ENCODE measurements around the gene MDFIC. TPM values are rescaled to one million over a fixed set of nuclear protein-coding genes. Genes with fewer than 3 reads are reported as not detected.

MDFIC gene
- total RNA-seq, 1 donor from 2014 or later: 7.1 TPM

DNA sequence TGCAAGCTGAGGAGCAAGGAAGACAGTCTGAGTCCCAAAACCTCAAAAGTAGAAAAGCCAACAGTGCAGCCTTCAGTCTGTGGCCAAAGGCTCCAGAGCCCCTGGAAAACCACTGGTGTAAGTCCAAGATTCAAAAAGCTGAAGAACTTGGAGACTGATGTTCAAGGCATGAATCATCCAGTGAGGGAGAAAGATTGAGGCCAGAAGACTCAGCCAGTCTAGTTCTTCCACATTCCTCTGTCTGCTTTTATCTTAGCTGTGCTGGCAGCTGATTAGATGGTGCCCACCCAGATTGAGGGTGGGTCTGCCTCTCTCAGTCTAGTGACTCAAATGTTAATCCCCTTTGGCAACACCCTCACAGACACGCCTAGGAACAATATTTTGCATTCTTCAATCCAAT, 20.1 kb upstream of the MDFIC start:
- Mint-ChIP-seq H3K36me3 (no peaks in the 10 kb centered on the region), H3K27ac (peak overlapping the region; percentile 57), H3K4me3 (no peak overlapping the region), H3K9me3 (no peaks in the 10 kb centered on the region), H3K27me3 (ENCODE audit: insufficient read depth, low read depth) (peaks cover 2% of the 10 kb centered on the region), H3K4me1 (no peaks in the 10 kb centered on the region)
- no peak overlapping the region for H3K4me2 ChIP-seq
- H2AFZ ChIP-seq (replicated peaks): no peak overlapping the region
- no peaks in the 10 kb centered on the region for H3F3A ChIP-seq (ENCODE audit: low read depth)
- no peaks in the 10 kb centered on the region for H4K20me1 ChIP-seq (ENCODE audit: low read depth)
- H3K27me3 ChIP-seq: no peaks in the 10 kb centered on the region
- no peaks in the 10 kb centered on the region for H3K36me3 ChIP-seq
- TF ChIP-seq EZH2phosphoT487 (IDR thresholded peaks at IDR 0.05) (no peak), EZH2 (IDR thresholded peaks at IDR 0.05) (no peak)
- no peaks in the 10 kb centered on the region for H3K9me3 ChIP-seq (ENCODE audit: low read depth)
- H3K79me2 ChIP-seq (ENCODE audit: low read depth): no peaks in the 10 kb centered on the region
- DNase-seq (ENCODE audit: low spot score): no peak
- no peak overlapping the region for H3K4me3 ChIP-seq
- H3K9ac ChIP-seq: no peak overlapping the region
- H3K27ac ChIP-seq: no peak overlapping the region
- H3K4me1 ChIP-seq: no peaks in the 10 kb centered on the region

DNA sequence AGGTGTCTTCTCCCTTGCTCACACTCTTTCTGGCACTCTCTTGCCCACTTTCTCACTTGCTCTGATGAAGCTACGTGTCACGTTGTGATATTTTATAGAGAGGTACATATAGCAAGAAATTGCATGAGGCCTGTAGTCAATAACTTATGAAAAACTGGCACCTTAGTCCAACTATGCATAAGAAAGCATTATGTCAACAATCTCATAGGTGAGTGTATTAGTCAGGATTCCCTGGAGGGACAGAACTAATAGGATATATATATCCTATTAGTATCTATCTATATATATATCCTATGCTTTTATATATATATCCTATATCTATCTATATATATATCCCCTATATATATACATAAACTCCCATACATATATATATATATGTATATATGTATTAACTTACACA, 18.8 kb upstream of the MDFIC start:
- Histone ChIP-seq H3K36me3 (no peaks in the 10 kb centered on the region), H3K27ac (no peak overlapping the region), H3K4me3 (no peak overlapping the region), H2AFZ (replicated peaks) (no peak overlapping the region), H3K27me3 (no peaks in the 10 kb centered on the region), H3K9me3 (ENCODE audit: low read depth) (no peaks in the 10 kb centered on the region), H3K9ac (no peak overlapping the region), H3K4me2 (no peak overlapping the region), H3K79me2 (ENCODE audit: low read depth) (no peaks in the 10 kb centered on the region), H4K20me1 (ENCODE audit: low read depth) (no peaks in the 10 kb centered on the region), H3K4me1 (no peaks in the 10 kb centered on the region), H3F3A (ENCODE audit: low read depth) (no peaks in the 10 kb centered on the region)
- H3K27ac Mint-ChIP-seq: no peak overlapping the region
- no peak for TF ChIP-seq EZH2phosphoT487 (IDR thresholded peaks at IDR 0.05)
- no peak for TF ChIP-seq EZH2 (IDR thresholded peaks at IDR 0.05)
- TF ChIP-seq, protein P1, sequence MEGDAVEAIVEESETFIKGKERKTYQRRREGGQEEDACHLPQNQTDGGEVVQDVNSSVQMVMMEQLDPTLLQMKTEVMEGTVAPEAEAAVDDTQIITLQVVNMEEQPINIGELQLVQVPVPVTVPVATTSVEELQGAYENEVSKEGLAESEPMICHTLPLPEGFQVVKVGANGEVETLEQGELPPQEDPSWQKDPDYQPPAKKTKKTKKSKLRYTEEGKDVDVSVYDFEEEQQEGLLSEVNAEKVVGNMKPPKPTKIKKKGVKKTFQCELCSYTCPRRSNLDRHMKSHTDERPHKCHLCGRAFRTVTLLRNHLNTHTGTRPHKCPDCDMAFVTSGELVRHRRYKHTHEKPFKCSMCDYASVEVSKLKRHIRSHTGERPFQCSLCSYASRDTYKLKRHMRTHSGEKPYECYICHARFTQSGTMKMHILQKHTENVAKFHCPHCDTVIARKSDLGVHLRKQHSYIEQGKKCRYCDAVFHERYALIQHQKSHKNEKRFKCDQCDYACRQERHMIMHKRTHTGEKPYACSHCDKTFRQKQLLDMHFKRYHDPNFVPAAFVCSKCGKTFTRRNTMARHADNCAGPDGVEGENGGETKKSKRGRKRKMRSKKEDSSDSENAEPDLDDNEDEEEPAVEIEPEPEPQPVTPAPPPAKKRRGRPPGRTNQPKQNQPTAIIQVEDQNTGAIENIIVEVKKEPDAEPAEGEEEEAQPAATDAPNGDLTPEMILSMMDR (IDR thresholded peaks at IDR 0.05): no peak
- no peaks in the 10 kb centered on the region for H3K36me3 Mint-ChIP-seq
- no peak for DNase-seq (ENCODE audit: low spot score)
- H3K4me3 Mint-ChIP-seq: no peak overlapping the region
- no peaks in the 10 kb centered on the region for H3K9me3 Mint-ChIP-seq
- H3K27me3 Mint-ChIP-seq (ENCODE audit: insufficient read depth, low read depth): peaks cover 2% of the 10 kb centered on the region
- no peaks in the 10 kb centered on the region for H3K4me1 Mint-ChIP-seq

DNA sequence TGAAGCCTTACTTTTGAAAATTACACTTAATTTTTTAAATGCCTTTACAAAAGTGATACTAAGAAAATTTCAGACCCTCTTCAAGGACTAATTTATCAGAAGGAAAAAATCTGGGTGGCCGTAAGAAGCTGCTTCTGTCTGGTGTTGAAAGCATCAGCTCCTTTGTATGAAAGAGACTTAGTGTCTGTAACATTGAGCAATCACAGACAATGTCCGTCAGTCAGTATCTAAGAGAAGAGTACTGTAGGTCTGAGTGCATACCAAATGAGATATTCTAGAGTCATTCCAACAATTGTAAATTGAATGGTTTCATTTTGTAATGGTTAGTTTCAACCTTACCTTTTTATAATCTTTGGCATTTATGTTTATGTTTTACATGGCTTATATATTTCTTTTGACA, 11.1 kb upstream of the MDFIC start:
- H3K4me2 ChIP-seq: no peak overlapping the region
- Mint-ChIP-seq H3K27ac (no peak overlapping the region), H3K4me3 (no peak overlapping the region), H3K36me3 (no peaks in the 10 kb centered on the region), H3K9me3 (no peaks in the 10 kb centered on the region), H3K27me3 (ENCODE audit: insufficient read depth, low read depth) (peaks cover 2% of the 10 kb centered on the region), H3K4me1 (no peaks in the 10 kb centered on the region)
- H3F3A ChIP-seq (ENCODE audit: low read depth): no peaks in the 10 kb centered on the region
- DNase-seq (ENCODE audit: low spot score): no peak
- H3K4me1 ChIP-seq: no peaks in the 10 kb centered on the region
- H3K27ac ChIP-seq: no peak overlapping the region
- H3K79me2 ChIP-seq (ENCODE audit: low read depth): no peaks in the 10 kb centered on the region
- H3K9me3 ChIP-seq (ENCODE audit: low read depth): peaks cover 5% of the 10 kb centered on the region
- H3K36me3 ChIP-seq: no peaks in the 10 kb centered on the region
- TF ChIP-seq, protein P1 (IDR thresholded peaks at IDR 0.05): no peak
- TF ChIP-seq EZH2phosphoT487 (IDR thresholded peaks at IDR 0.05): no peak
- no peak for TF ChIP-seq EZH2 (IDR thresholded peaks at IDR 0.05)
- no peak overlapping the region for H3K4me3 ChIP-seq
- no peak overlapping the region for H2AFZ ChIP-seq (replicated peaks)
- H4K20me1 ChIP-seq (ENCODE audit: low read depth): no peaks in the 10 kb centered on the region
- H3K27me3 ChIP-seq: no peaks in the 10 kb centered on the region
- no peak overlapping the region for H3K9ac ChIP-seq

DNA sequence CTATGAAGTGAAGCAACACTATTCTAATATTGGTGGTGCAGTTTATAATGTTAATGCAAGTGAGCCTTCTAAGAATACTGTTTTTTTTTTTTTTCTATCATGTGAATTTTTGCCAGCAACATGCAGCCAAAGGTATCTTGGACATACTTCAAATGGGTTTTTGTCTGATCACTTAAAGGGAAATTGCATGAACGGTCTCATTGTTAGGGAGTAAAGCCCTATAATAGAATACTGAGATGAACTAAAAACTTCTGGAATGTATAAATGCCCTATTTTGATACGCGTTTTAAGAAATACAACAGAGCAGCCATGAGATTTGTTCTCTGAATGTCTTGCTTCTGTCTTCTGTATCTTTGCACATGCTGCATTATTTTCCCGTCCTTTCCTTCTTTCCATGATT, 10.5 kb upstream of the MDFIC start:
- no peak overlapping the region for H3K9ac ChIP-seq
- no peaks in the 10 kb centered on the region for H3K79me2 ChIP-seq (ENCODE audit: low read depth)
- no peak overlapping the region for H3K4me3 ChIP-seq
- no peaks in the 10 kb centered on the region for H3K9me3 Mint-ChIP-seq
- no peak overlapping the region for H3K27ac ChIP-seq
- no peaks in the 10 kb centered on the region for H3F3A ChIP-seq (ENCODE audit: low read depth)
- no peak overlapping the region for H3K27ac Mint-ChIP-seq
- no peaks in the 10 kb centered on the region for H3K36me3 Mint-ChIP-seq
- H3K4me2 ChIP-seq: no peak overlapping the region
- H2AFZ ChIP-seq (replicated peaks): no peak overlapping the region
- peaks cover 2% of the 10 kb centered on the region for H3K27me3 Mint-ChIP-seq (ENCODE audit: insufficient read depth, low read depth)
- H3K36me3 ChIP-seq: no peaks in the 10 kb centered on the region
- peaks cover 5% of the 10 kb centered on the region for H3K9me3 ChIP-seq (ENCODE audit: low read depth)
- H3K4me3 Mint-ChIP-seq: no peak overlapping the region
- no peak for DNase-seq (ENCODE audit: low spot score)
- no peaks in the 10 kb centered on the region for H3K4me1 Mint-ChIP-seq
- no peaks in the 10 kb centered on the region for H3K27me3 ChIP-seq
- TF ChIP-seq EZH2phosphoT487 (IDR thresholded peaks at IDR 0.05) (no peak), EZH2 (IDR thresholded peaks at IDR 0.05) (no peak)
- TF ChIP-seq, protein P1 (IDR thresholded peaks at IDR 0.05): no peak
- H3K4me1 ChIP-seq: no peaks in the 10 kb centered on the region
- no peaks in the 10 kb centered on the region for H4K20me1 ChIP-seq (ENCODE audit: low read depth)
